CD4-positive, alpha-beta T cell (primary cell): ENCODE measurements around the gene STRADA. TPM values are rescaled to one million over a fixed set of nuclear protein-coding genes. Genes with fewer than 3 reads are reported as not detected.

Source experiments
- ATAC-seq: fragments of 200-7000 bp; cut with Tn5 transposase; one replicate; pipeline ENCODE4 v1.10.0; 2022; ENCODE audit warnings: mild to moderate bottlenecking; ENCODE audit not compliant: poor library complexity
- CTCF ChIA-PET: fragments of 350-600 bp; sonication (Branson Sonifier 250); formaldehyde crosslinking; loops from one replicate; lab custom pipeline; 2021; ENCODE audit warnings: antibody characterized with exemption, inconsistent platforms; lab: Charles Lee
- POLR2A ChIA-PET: fragments of 350-600 bp; sonication (Branson Sonifier 250); formaldehyde crosslinking; loops from one replicate; lab custom pipeline; 2021; ENCODE audit warnings: antibody characterized with exemption, inconsistent platforms; lab: Charles Lee
- DNase-seq, 14 experiments: peaks; one replicate each; pipeline ENCODE4 v3.0.0-alpha.2; 2013 to 2020; ENCODE audit warnings: mixed read lengths in 2 of 14
- H3K27ac ChIP-seq, 2 donors: one replicate each; pipeline versions ENCODE4 v1.5.1 to v1.7.0; 2013; ENCODE audit warnings: low read length in 2 of 2, low read depth in 1 of 2, mild to moderate bottlenecking in 1 of 2
- H3K27me3 ChIP-seq, 2 experiments: 1 replicate in 1 of 2; 2 replicates in 1 of 2; pipeline versions ENCODE4 v1.6.1 to v1.7.0; 2013; ENCODE audit warnings: low read length in 2 of 2, control low read depth in 1 of 2, mild to moderate bottlenecking in 1 of 2, moderate library complexity in 1 of 2; ENCODE audit not compliant: insufficient read depth in 2 of 2, control insufficient read depth in 1 of 2
- H3K36me3 ChIP-seq: one replicate; pipeline ENCODE4 v1.6.1; 2013; ENCODE audit warnings: low read length, control low read depth; ENCODE audit not compliant: insufficient read depth
- H3K4me1 ChIP-seq: one replicate; pipeline ENCODE4 v1.6.1; 2013; ENCODE audit warnings: low read length, control low read depth; ENCODE audit not compliant: insufficient read depth
- H3K4me3 ChIP-seq: one replicate; pipeline ENCODE4 v1.5.1; 2013; ENCODE audit warnings: mild to moderate bottlenecking, low read length, moderate library complexity
- H3K9me3 ChIP-seq, 2 experiments: 1 replicate in 1 of 2; 2 replicates in 1 of 2; pipeline versions ENCODE4 v1.6.1 to v1.7.0; 2013; ENCODE audit warnings: low read length in 2 of 2, mild to moderate bottlenecking in 2 of 2, control low read depth in 1 of 2, moderate library complexity in 1 of 2; ENCODE audit not compliant: control insufficient read depth in 1 of 2, insufficient read depth in 1 of 2
- H3K27ac Mint-ChIP-seq: one replicate; pipeline ENCODE4 v1.8.0; 2020; ENCODE audit warnings: mixed read lengths
- H3K27me3 Mint-ChIP-seq: one replicate; pipeline ENCODE4 v1.8.0; 2021; ENCODE audit warnings: mixed read lengths
- H3K36me3 Mint-ChIP-seq: one replicate; pipeline ENCODE4 v1.8.0; 2021; ENCODE audit warnings: low read depth, mixed read lengths
- H3K4me1 Mint-ChIP-seq: one replicate; pipeline ENCODE4 v1.8.0; 2021; ENCODE audit warnings: low read depth, mixed read lengths
- H3K4me3 Mint-ChIP-seq: one replicate; pipeline ENCODE4 v1.8.0; 2020; ENCODE audit warnings: mild to moderate bottlenecking, mixed read lengths
- H3K9me3 Mint-ChIP-seq: one replicate; pipeline ENCODE4 v1.8.0; 2020; ENCODE audit warnings: mixed read lengths
- intact Hi-C, 2 experiments: fragments of 100-400 bp; cut with DNase I in 1 of 2; cut with micrococcal nuclease in 1 of 2; formaldehyde crosslinking; loops; one replicate each; pipeline versions ENCODE4 v1.15.1 to v1.9.0; 2023 to 2025; cut with DNase I, micrococcal nuclease
- total RNA-seq, 174 experiments: library from RNA in 2 of 174; stranded (reverse) in 2 of 174; gene quantifications; one replicate each; pipeline ENCODE4 v1.2.3 and lab custom pipeline; 2021 to 2026
- TF ChIP-seq, protein P1 (sequence below): fragments of 200-600 bp; IDR thresholded peaks from one replicate; pipeline ENCODE4 v1.8.0; 2022; ENCODE audit warnings: antibody characterized with exemption, mild to moderate bottlenecking

STRADA gene
- total RNA-seq, 2 experiments from 2014 or later: 50.9 to 51.0 TPM

DNA sequence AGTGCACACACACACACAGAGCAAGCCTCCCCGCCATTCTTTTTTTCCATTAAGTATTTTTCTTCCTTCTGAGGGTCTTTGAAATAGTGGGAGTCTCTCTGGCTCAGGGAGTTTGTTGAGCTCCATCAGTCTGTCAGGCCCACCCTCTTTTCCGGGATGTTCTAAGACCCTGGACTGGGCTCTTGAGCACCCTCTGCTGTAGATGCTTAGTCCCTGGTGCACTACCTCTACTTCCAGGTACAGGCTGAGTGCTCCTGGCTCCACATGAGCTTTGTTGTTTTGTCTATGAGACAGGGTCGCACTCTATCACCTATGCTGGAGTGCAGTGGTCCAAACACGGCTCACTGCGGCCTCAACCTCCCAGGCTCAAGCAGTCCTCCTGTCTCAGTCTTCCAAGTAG, 62.4 kb downstream of the STRADA start:
- H3K9me3 ChIP-seq: no peaks in the 10 kb centered on the region

DNA sequence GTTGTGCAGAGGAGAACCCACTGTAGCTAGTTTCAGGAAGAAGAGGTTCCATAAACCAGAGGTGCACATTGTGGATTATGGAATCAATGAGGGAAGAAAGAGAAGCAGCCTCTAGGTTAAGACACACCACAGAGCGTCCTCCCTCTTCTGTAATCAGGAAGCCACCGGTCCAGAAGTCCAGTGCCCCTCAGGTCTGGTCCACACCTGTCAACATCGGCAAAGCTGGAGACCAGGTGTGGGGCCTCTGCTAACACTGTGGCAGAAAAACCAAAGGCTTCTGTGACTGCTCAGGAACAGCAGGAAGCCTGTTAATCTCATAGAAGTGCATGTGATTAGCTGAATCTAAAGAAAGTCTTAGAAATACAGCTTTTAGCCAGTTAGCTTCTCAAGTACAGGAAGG, 65.0 kb downstream of the STRADA start:
- H3K27ac Mint-ChIP-seq: peak overlapping the region; percentile 49
- peaks cover 91% of the 10 kb centered on the region for H3K36me3 Mint-ChIP-seq
- no peak overlapping the region for H3K4me3 Mint-ChIP-seq
- H3K9me3 Mint-ChIP-seq: no peaks in the 10 kb centered on the region
- no peak for ATAC-seq
- H3K4me1 ChIP-seq: no peaks in the 10 kb centered on the region
- TF ChIP-seq, protein P1, sequence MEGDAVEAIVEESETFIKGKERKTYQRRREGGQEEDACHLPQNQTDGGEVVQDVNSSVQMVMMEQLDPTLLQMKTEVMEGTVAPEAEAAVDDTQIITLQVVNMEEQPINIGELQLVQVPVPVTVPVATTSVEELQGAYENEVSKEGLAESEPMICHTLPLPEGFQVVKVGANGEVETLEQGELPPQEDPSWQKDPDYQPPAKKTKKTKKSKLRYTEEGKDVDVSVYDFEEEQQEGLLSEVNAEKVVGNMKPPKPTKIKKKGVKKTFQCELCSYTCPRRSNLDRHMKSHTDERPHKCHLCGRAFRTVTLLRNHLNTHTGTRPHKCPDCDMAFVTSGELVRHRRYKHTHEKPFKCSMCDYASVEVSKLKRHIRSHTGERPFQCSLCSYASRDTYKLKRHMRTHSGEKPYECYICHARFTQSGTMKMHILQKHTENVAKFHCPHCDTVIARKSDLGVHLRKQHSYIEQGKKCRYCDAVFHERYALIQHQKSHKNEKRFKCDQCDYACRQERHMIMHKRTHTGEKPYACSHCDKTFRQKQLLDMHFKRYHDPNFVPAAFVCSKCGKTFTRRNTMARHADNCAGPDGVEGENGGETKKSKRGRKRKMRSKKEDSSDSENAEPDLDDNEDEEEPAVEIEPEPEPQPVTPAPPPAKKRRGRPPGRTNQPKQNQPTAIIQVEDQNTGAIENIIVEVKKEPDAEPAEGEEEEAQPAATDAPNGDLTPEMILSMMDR: no peak
- intact Hi-C loops: no loop called here
- POLR2A ChIA-PET: interaction anchor here (1.8 to 4.2 kb wide), 3 partner anchors 18 to 34 kb away, joined by 6 to 21 read pairs (median 9); no protein-coding TSS in a partner anchor
- no peaks in the 10 kb centered on the region for H3K9me3 ChIP-seq
- no peak for DNase-seq
- no peak overlapping the region for H3K4me3 ChIP-seq
- H3K27ac ChIP-seq: no peak overlapping the region
- no peaks in the 10 kb centered on the region for H3K27me3 ChIP-seq
- H3K27me3 Mint-ChIP-seq: no peaks in the 10 kb centered on the region
- H3K36me3 ChIP-seq: peaks cover 65% of the 10 kb centered on the region
- CTCF ChIA-PET: no interaction called here
- peaks cover 16% of the 10 kb centered on the region for H3K4me1 Mint-ChIP-seq

More for the DNA sequence above, 62.4 kb downstream of the STRADA start:
- H3K4me3 Mint-ChIP-seq: no peak overlapping the region
- Histone ChIP-seq H3K27ac (no peak overlapping the region), H3K36me3 (peaks cover 72% of the 10 kb centered on the region), H3K27me3 (no peaks in the 10 kb centered on the region), H3K4me3 (no peak overlapping the region), H3K4me1 (no peaks in the 10 kb centered on the region)
- ChIA-PET CTCF (interaction anchor here (1.3 kb wide), 1 partner anchor 19 kb away, joined by 3 read pairs; no protein-coding TSS in a partner anchor), POLR2A (interaction anchor here (2.9 kb wide), 1 partner anchor 15 kb away, joined by 14 read pairs; no protein-coding TSS in a partner anchor)
- no peak for ATAC-seq
- no peaks in the 10 kb centered on the region for H3K9me3 Mint-ChIP-seq
- no peak overlapping the region for H3K27ac Mint-ChIP-seq
- intact Hi-C loops: no loop called here
- peaks cover 10% of the 10 kb centered on the region for H3K4me1 Mint-ChIP-seq
- H3K36me3 Mint-ChIP-seq: peaks cover 90% of the 10 kb centered on the region
- no peak for DNase-seq
- TF ChIP-seq, protein P1: no peak
- H3K27me3 Mint-ChIP-seq: no peaks in the 10 kb centered on the region

DNA sequence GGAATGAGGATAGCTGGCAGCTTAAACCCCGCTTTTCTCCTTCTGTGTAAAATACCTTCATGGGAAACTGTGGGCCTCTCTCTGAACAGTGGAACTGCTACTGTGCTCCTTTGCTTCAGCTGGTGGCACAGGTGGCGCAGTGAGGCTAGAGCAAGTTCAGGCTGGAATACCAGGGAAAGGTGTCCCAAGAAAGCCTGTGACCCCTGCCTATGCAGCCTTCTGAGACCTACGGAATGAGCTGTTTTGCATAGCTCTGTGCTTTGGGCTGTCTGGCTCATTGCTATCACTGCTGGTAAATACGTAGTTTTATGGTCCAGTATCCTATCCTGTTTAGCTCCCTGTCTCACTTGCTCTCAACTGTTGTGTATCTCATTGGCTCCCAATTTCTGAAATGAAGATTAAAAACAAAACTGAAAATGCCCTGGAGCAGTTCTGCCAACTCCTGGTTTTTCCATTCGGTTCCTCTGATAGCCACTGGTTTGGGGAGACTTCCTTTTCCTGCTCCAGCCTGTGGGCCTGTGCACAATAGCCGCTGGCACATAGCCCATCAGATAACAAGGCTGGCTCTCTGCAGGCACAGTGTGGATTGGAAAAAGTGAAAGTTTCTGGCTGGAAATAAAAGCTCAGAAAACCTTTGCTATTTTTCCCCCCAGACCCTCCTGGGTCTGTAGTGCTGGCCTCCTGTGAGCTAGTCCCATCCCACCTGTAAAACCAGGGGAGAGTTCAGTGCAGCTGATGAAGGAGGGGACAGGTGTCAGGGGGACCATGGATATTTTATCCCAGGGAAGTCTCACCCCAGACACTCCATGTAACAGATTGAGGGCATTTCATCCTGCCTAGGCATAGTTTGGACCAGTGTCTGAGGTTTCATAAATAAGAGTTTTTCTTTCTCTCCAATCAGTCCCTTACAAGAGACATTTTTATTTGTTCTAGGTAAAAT, 65.7 kb downstream of the STRADA start:
- H3K4me3 Mint-ChIP-seq: no peak overlapping the region
- CTCF ChIA-PET: interaction anchor here (1.0 to 3.0 kb wide), 2 partner anchors 34 to 59 kb away, joined by 3 to 7 read pairs; no protein-coding TSS in a partner anchor
- TF ChIP-seq, protein P1: no peak
- intact Hi-C loops: no loop called here
- DNase-seq (no peak), ATAC-seq (no peak)
- no peaks in the 10 kb centered on the region for H3K9me3 ChIP-seq
- H3K27me3 Mint-ChIP-seq: no peaks in the 10 kb centered on the region
- no peaks in the 10 kb centered on the region for H3K27me3 ChIP-seq
- H3K9me3 Mint-ChIP-seq: no peaks in the 10 kb centered on the region
- H3K36me3 ChIP-seq: peaks cover 62% of the 10 kb centered on the region
- H3K4me1 Mint-ChIP-seq: peaks cover 18% of the 10 kb centered on the region
- H3K27ac Mint-ChIP-seq: peak overlapping the region; percentile 49
- peaks cover 87% of the 10 kb centered on the region for H3K36me3 Mint-ChIP-seq
- no peaks in the 10 kb centered on the region for H3K4me1 ChIP-seq
- POLR2A ChIA-PET: interaction anchor here (1.1 to 4.2 kb wide), 5 partner anchors 19 to 35 kb away, joined by 4 to 21 read pairs (median 6); no protein-coding TSS in a partner anchor
- no peak overlapping the region for H3K27ac ChIP-seq
- no peak overlapping the region for H3K4me3 ChIP-seq
